ENCODE results near the gene LRRC10.
A peak's percentile ranks its signal among the peaks of the same experiment; 100 is the strongest.

The LRRC10 gene, protein sequence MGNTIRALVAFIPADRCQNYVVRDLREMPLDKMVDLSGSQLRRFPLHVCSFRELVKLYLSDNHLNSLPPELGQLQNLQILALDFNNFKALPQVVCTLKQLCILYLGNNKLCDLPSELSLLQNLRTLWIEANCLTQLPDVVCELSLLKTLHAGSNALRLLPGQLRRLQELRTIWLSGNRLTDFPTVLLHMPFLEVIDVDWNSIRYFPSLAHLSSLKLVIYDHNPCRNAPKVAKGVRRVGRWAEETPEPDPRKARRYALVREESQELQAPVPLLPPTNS

DNA sequence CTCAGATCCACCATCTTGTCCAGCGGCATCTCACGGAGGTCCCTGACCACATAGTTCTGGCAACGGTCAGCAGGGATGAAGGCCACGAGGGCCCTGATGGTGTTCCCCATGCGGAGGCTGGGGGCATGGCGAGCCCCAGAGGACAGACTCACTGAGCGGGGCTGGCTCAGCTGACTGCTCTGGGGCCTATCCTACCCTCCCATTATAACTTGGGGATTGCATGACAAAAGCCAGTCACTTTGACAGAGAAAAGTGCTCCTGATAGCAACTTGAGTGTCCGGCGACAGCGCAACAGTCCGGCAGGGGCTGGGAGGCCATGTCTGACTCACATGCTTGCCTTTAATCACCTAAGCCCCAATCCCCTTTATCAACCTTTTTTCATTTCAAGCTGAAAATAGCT, at the start of gene LRRC10:
LRRC10 (minus strand) TSS at position 179 of the 400 bp plus-strand sequence; CDS start at position 110, 69 bp downstream.
- DNase-seq, result no peak

DNA sequence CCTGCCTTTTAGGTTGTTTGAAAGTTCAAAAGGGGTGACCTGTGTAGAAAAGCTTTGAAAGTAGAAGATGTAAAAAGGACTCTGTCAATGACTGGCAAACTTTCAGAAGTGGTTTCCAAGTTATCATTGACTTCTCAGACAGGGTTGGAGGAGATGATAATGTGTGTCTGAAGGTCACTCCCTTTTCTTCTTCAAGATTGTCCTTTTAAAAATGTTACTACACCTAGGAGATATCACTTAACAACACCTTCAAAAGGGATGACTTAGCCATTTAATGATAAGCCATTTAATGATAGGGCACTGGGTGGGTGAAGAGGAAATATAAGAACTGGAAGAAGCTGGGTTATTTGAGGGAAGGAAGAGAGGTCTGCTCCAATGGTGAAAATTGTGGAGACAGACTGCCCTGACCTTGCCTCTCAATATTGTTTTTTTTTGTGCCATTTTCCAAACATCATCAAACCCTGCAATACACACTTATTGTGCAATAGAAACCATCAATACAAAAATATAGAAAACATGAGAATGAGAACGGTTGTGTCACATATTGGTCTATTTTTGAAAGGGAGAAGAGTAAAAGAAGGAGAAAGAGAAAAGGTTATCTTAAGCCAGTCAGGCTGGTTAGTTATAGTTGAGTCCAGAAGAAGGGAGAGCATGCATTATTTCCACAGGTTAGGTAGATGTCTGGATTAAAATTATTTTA, 49.6 kb upstream of the LRRC10 start:
- no peak for DNase-seq

DNA sequence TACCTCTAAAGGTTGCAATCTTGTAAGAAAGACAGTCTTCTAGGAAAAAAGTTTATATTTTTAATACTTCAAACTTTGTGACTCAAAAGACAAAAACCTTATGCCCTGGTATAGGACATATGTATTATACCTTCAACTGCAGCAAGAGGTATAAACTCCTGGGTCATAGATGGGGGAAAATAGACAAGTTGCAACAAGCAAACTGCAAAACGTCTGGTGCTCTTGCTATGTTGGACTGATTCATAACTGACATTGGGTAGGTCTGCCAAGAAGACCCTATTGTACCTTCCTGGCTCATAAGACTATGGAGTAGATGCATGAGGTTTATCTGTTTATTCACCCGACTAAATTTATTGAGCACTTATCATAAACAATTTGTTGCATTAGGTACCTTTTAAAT, 47.5 kb upstream of the LRRC10 start:
- DNase-seq, result no peak

DNA sequence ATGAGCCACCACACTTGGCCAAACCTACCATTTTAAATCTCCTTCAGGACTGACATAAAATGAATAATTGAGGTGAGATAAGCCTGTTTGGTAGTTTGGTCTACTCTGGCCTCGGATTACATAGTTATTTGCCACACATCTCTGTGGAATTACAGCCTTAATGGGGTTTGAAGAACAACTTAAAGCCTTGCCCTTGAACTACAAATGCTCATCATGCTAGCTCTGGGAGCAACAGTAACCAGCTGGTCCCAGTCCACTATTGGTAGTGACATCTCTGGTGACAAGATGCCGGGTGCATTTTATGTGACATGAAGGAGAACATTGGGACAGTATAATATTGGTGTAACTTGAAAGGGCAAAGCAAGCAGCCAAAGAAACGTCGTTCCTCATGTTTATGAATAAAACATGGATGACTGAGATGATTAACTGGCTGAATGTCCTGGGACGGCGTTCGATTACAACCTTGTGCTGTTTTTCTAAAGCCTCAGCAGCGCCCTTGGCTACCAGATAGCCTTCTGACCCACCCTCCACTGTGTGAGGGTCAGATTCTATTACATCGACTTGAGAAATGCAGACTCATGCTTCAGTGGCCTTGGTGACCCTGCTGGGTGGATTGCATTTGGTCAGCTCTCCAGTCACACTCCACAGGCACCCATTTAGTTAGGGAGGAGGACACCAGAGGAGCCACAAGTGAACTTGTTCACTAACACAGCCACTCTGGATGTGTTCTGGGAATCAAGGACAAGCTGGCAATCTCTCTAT, 46.9 kb upstream of the LRRC10 start:
- no peak for DNase-seq

DNA sequence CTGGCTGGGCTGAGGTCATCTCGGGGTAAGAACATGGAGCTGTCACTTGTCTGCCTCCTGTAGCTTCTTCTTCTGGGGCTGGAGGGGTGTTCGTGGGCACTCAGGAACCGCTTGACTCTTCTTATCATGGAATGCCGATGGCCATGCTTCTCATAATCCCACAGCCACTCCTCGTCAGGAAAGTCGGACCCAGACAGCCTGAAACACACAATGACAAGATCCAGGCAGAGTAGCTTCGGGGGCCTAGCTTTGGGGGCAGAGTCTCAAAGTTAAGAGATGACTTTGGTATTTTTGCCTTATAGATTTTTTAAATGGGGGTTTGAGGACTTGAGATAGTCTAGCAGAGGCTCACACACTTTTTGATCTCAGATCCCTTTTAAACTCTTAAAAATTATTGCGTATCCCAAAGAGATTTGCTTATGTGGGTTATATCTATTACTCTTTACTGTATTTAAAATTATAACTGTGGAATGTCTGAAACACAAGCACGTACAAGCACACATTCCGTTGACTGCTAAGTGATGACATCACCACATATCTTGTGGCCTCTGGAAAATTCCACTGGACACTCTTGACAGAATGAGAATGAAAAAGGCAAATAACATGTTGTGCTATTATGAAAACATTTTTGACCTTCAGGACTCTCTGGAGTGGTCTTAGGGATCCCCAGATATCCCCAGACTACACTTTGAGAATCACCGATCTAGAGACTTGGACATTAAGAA, 45.1 kb upstream of the LRRC10 start:
- no peak for DNase-seq

DNA sequence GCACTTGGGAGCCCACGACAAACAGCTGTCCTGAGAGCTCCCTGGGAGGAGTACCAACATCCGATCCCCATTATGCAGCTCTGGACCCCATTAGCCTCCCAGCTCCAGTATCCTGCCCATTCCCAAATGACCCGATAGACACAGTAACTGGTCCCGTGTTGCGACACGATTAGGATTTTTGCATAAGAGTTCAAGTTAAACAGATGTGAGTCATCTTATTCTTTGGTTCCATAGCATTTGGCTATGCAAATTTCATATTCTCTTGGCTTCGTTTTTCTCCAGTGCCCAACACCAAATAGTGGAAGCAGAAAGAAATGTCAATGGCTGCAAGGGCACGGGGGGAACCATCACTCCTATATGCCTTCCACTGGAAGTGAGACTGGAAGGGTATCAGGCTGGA, 43.0 kb upstream of the LRRC10 start:
- DNase-seq, result no peak

DNA sequence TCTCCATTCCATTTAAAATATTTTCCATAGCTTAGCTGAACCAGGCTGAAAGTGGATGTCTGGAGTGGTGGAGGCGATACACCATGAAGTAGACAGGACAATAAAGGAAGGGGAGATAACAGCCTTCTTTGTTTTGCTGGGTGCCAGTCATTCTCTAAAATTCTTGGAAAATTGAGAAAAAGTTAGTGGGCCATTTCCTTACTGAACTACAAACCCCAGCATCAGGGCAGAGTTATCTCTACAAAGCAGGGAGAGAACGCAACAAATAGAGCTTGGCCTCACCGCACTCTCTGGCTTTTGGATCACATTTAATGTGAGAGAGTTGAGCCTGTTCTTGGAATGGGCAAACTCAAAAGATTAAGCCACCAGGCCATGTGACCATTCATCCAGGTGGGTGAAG, 41.2 kb upstream of the LRRC10 start:
- no peak for DNase-seq

DNA sequence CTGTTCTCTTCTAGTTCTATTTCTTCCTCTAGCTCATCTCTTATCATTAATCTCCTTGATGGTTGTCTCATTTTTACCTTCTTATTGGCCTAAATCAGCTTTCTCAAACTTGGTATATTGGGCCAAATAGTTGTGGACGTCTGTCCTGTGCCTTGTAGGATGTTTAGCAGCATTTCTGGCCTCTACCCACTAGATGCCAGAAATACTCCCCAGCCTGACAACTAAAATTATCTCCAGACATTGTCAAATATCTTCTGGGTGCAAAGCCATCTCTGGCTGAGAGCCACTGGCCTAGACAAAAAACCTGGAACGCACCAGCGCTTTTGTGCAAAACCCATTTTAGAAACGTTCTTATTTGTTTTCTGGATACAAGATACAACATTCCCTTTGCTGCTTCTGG, 38.8 kb upstream of the LRRC10 start:
- DNase-seq, result no peak

DNA sequence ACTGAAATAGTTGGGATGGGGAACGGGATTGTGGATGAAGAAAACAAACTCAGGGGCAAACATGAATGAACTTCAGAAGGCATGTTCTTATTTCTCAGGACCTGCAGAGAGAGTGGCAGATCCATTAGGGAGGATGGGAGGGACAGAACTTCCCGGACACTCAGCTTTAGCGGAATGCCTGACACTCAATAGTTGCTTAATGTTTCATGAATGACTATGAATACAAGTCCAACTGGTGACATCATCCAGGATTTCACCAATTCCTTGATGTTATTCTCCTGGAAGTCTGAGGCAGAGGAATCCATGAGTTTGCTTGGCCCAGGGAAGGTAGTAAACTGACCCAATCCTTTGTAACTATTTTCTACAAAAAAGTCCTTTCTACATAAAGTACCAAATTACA, 37.8 kb upstream of the LRRC10 start:
- DNase-seq, result no peak

DNA sequence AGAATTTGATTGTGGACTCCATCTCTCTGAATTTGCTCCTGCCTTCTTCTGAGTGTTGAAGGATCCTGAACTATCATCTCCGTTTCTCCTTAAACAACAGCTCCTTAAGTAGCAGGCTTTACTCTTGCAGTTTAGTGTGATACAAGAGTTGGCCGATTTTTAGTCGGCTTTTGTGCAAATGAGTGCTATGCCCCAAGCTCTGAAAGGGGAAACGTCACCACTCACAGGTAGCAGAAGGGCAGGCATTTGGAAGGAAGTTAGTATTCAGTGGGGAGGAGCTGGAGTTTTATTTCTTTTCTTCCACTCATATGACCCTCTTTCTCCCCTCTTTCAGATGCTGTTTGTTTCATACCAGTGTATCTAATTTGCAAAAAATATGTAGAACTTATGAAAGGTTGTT, 36.5 kb upstream of the LRRC10 start:
- no peak for DNase-seq

DNA sequence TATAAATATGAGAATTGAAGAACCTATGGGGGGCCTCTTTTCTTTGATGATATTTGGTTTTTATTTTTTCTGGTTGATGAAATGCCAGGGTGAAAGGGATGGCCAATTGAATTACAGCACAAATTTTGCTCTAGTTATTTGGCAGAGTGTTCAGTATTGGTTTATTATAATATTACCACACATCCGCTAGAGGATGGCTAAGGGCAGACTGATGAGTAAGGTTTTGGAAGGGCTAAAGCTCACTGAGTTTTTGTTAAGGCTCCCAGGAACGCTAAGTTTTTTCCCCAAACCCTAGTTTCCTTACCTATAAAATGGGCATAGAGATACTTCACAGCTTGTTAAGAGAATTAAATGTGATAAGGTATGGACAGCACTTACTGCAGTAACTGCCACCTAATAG, 34.3 kb upstream of the LRRC10 start:
- DNase-seq, result no peak

DNA sequence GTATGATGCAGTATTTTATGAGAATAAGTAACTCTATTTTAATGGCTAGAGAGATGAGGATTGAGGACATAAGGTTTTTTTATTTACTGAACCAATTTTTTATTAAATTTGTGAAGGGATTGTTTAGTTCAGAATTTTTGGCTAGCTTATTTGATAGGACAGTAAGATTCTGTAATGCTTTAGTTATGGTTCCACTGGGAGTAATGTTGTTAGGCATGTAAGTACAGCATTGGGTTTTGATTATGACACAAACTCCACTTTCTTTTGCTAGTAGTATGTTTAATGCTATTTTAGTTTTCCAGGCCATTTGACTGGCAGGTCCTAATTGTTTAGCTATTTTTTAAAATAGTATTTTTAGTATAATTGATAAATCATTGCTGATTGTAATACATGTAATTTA, 33.8 kb upstream of the LRRC10 start:
- DNase-seq, result no peak

DNA sequence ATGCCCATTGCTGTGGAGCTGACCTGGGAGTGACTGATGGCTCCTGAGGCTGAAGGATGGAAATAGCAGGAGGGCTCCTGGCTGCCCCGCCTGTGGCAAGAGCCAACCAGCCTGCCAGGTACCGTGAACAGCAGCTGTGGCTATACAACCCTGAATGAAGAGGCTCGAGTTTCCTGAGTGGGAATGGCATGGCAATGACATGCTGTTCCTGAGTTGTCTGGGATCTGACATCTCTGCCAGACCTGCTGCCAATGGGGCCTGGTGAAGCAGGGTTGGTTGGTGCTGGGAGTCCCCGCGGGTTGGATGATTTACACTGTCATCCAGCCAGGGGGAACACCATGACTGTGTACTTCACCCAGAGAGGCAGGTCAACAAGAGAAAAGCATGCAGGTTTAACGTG, 31.8 kb upstream of the LRRC10 start:
- DNase-seq, result no peak

DNA sequence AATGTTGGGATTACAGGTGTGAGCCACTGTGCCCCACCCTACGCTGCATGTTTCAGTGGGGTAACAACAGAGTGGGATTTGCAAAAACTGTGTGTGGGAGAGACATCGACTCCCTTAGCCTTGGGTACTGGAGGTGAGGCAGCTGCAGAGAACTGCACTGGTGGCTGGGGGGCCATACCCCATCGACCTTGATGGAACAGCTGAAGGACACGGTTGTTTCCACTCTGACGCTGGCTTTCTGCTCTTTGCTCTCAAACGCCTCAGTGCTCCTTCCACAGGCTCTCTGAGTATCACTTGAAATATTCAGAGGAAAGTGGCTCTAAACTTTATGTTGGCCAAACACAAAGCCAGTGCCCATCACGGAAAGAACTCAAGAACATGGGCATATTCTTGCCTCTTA, 30.8 kb upstream of the LRRC10 start:
- no peak for DNase-seq

DNA sequence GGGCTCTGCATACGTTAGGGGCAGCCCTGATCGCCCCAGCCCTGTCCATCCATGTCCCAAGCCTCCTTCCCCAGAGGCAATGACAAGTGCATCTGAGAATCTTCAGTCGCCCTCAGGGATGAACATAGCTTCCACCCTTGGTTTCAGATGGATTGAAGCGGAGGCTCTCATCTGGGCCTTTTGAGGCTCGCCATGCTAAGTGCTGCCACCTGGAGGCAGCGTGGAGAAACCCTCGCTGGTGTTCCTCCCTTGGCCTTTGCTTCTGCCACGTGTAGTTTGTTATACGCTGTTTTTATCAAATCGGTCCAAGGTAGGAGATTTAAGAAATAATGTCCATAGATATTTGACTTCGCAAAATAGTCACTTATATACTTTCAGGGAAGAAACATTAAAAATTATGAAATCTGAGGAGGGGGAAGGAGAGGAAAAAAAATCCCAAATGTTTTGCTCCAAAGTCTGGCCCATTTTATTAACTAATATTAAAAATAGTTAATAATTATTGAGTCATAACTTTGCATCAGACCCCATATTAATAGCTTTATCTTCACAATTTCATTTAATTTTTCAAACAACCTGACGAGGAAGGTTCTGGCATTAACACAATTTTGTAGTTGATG, 28.8 kb upstream of the LRRC10 start:
- DNase-seq, result peak; percentile 63

DNA sequence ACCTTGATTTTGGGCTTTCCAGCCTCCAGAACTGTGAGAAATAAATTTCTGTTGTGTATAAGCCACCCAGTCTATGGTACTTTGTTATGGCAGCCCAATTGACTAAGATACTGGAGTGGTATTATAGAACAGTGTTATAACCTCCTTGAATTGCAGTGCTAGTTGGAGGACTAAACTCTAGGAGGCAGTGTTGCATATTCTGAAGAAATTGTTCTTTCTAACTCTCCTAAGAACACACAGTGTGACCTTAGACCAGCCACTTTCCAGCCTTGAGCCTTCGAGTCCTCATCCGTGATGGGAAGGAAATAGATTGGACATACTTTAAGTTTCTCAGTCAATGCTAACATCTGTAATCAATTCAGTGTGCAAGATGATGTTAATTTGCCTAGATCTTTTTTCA, 22.4 kb upstream of the LRRC10 start:
- no peak for DNase-seq

DNA sequence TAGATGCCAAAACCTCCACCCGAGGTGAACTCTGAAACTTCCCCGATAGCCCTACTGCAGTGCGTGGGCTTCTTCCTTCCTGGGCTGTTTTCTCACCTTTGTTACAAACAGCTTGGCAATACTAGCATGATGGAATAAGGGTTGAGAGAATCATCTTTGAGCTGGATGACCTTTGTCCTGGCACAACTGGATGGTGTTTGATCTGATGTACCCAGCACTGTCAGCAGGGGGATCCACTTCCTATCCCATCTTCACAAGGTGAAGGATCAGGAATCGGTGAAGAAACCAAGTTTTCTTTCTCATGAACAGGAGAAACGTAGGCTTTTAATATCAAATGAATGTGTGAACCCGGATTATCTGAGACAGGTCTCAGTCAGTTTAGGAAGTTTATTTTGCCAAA, 19.5 kb upstream of the LRRC10 start:
- DNase-seq, result no peak

DNA sequence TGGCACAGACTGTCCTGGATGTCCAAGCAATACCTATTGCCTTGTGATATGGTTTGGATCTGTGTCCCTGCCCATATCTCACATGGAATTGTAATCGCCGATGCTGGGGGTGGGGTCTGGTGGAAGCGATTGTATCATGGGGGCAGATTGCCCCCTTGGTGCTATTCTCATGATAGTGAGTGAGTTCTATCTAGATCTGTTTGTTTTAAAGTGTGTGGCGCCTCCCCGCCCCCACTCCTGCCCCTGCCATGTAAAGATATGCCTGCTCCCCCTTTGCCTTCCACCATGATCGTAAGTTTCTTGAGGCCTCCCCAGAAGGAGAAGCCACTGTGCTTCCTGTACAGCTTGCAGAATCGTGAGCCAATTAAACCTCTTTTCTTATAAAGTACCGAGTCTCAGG, 16.8 kb upstream of the LRRC10 start:
- DNase-seq, result no peak

DNA sequence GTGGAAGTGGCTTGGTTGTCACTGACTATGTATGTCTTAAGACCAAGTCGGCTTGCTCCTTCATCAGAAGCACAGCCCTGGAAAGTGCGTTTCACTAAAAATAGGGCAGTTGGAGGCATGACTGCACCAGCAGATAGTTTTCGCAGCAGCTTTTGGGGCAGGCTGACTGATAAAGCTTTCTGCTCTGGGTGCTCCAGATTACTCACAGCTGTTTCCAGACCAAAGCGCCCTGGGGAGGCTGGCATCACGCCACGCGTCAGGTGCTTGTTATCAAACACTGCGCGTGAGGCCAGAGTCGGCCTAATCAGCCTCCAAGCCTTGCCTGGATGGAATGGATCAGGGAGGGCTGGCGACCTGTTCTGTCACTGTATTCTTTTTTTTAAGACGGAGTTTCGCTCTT, 13.3 kb upstream of the LRRC10 start:
- DNase-seq, result no peak

DNA sequence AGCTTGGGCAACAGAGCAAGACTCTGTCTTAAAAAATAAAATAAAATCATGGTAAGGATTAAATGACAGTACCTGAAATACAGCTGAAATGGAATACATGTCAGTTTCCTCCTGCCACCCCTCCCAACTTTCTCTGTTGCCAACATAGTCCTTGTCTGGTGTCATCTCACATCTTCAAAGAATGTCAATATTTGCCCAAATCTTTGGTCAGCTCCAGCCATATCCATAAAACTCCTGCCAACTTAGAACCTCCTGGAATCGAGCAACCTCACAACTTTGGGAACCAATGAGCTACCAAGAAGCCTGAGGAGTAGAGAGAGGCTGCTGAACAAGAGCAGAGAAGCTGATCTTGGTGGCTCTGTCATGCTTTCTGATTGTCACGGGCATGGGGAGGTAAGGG, 10.8 kb upstream of the LRRC10 start:
- DNase-seq, result no peak

DNA sequence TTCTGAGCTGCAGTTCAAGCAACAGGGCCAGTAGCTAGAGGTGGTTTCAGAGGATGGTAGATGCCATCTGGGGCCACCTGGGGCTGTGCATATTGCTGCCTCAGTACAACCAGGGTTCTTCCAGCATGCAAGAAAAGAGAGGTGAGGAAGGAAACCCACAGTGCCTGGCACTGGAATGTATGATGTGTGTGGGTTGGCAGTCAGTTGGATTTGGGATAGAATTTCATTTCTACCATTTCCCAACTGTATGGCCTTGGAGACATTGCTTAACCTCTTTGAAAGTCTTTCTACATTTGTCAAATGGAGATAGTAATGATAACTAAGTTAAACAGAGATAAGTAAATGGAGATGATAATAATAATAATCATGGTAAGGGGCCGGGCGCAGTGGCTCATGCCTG, 10.2 kb upstream of the LRRC10 start:
- DNase-seq, result no peak

DNA sequence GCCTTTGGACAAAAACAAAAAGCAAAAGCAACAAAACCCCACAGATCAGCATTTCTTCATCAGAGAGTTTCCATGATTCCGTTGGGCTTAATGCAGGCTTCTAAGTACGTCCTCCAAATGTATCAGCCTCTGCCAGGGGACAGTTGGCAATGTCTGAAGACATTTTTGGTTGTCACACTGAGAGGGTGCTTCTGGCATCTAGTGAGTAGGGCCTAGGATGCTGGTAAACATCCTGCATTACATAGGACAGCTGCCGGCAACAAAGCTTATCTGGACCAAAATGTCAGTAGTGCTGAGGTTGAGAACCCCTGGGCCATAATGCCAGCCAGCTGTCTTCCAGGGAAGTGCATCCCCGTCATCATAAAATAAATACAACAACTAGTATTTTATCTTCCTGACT, 9.4 kb upstream of the LRRC10 start:
- no peak for DNase-seq

DNA sequence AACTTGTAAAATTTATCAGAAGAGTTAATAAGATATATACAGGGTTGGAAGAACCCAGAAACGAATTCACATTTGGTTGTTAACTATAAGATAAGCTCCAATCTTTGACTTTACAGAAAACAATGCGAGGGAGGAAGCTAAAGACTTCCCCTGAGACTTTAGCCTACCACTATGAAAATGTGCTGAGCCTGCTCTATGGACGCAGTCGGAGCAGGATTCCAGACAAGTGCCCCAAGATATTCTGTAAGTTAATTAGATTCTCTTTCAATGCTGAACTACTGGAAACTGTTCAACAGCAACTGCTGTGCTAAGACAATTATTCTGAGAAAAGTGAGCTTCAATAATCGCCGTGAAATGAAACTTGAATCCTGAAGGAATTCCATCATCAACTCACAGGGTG, 8.3 kb upstream of the LRRC10 start:
- no peak for DNase-seq

Data from stimulated activated CD4-positive, alpha-beta T cell treated with anti-CD3 and anti-CD28 coated beads, Interleukin-4, amount 100 ng/mL, for 1 hour (primary cell).